ENCODE data around the gene TLE3.
"Not testable (repeated sequence)": the region's sequence is repeated elsewhere in the genome, so short reads cannot be mapped to it uniquely, and the experiment has no call there.

Gene TLE3

DNA sequence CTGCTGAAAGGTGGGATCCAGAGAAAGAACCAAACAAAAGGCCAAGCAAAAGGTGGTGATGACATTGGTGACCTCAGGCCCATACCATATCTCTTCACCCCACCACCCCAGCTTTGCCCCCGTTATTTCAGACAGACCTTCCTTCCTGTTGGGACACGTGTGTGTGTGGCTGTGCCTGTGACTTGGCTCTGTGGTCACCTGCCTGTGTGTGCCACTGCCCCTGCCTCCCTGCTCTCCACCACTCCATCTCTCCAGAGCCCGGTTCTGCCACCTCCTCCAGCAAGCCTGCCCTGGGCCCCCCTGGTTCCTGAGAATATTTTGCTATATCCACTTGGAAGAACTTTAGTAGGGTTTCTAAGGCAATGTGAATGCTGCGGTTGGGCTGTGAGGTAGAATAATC is 28.6 kb upstream of the TLE3 start:
- DNase-seq (ENCODE audit: low read depth), result no peak

DNA sequence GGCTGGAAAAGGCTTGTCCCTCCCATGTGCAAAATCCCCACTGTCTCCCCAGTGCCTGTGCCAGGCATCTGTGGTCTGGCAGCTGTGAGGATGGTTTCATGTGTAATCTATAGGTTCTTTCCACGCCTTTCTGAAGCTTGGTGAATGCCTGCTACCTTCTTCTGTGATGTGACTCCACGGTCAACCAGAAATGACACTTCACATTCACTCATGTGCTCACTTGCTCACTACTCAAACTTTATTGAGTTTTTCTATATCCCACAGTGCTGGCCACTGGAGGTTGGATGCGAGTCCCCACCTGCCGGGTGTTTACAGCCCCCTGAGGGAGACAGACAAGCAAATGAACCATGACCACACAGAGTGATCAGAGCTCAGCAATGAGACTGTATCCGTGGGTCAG is 27.9 kb upstream of the TLE3 start:
- no peak for DNase-seq (ENCODE audit: low read depth)

DNA sequence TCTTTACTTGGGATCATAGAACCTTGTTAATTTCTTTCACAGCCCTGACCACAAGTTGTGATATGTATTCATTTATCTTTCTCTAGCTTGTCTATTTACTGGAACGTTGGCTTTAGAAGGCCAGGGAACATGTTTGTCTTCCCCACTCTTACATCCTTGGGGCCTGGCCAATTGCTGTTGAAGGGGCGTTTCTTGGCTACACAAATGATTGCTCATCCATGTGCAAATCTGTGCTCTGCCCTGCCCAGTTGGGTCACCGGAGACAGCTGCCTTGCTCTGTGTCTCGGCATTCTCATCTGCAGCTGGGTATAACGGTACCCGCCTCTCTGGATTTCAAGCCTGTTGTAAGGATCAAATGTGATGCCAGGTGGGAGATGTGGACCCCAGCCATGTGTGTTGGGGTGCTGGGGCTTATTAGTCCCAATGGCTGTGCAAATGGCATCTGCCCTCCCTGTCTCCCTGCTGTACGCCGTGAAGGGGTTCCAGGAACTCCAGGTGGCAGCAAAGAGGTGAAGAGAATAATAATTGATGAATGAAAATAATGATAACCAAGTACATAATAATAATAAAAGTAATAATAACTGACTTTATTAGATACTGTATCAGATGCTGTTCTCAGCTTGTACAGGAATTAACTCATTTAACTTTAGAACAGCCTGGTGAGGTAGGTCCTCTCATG is 24.0 kb upstream of the TLE3 start:
- DNase-seq (ENCODE audit: low read depth), result peak; percentile 66

DNA sequence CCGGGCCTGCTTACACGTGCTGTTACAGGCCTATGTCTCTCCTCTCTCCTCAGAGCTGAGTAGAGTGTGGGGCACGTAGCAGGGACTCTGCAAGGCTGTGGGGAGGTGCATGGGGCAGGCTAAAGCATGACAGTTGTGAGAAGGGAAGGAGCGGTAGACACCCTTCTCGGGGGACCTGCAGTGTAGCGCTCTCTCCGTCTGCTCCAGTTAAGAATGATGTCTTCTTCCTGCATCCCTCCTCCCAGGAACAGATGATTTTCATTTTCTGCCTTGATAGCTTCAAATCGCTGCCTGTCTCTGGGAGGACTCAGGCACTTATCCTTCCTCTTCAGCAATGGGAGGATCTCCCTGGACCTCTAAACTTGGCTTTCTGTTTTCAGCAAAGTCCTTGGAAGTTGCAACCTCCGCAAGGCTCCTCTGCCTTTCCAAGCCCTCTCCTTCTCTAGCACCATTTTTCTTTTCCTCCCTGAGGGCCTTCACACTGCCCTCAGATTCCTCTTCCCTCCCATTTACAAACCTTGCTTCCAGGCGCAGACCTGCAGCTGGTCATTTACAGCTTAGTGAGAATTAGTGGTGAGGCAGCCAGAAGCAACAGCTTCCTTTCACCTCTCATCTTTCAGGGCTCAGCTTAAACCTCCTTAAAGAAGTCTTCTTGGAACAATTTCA is 23.4 kb upstream of the TLE3 start:
- no peak for DNase-seq (ENCODE audit: low read depth)

DNA sequence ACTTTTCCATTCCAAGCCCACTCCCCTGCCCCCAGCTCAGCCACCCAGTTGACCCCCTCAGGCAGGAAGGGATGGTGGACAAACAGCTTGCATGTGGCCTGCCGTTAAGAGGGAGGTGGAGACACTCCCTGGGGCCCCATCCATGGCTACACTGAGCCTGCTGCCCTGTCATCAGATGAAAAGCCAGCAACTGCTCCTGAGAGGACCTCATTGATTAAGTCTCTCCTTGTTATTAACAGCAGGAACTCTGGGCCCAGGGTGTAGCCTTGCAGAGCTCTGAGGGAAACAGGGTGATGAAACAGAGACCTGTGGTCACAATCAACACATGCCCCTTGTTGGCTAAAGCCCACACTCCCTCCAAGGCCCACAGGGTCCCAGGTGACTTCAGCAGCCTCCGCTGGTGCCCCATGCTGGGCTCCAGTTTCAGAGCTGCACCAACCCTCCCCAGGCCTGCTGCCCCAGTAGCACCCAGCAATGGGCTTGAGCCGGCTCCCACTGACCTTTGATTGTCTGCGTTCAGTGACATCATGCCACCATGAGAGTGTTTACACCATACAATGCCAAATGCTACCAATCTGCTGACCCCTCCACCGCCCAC is 22.3 kb upstream of the TLE3 start:
- no peak for DNase-seq (ENCODE audit: low read depth)

DNA sequence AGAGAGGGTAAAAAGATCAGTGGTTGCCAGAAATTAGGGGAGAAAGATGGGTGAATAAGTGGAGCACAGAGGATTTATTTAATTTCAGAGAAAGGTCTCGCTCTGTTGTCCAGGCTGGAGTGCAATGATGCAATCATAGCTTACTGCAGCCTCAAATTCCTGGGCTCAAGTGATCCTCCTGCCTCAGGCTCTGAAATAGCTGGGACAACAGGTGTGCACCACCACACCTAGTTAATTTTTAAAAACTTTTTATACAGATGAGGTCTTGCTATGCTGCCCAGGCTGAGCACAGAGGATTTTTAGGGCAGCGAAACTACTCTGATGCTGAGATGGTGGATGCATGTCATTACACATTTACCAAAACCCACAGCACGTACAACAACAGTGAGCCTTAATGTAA is 20.9 kb upstream of the TLE3 start:
- DNase-seq (ENCODE audit: low read depth), result no peak

DNA sequence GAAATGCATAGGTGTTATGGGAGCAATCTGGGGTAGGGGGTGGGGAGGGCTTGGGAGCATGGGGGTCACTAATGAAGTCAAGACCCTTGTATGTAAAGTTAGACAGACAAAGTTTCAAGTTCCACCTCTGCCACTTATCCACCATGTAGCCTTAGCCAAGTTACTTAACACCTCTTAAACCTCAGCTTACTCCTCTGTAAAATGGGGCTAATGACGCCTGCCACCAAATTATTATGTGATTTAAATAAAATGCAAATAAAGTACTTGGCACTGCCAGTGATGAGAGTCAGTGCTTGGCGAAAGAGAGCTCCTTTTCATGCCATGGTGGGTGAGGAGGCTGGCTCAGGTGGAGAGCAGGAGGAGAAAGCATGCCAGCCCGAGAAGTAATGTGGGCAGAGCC is 18.6 kb upstream of the TLE3 start:
- DNase-seq (ENCODE audit: low read depth), result no peak

DNA sequence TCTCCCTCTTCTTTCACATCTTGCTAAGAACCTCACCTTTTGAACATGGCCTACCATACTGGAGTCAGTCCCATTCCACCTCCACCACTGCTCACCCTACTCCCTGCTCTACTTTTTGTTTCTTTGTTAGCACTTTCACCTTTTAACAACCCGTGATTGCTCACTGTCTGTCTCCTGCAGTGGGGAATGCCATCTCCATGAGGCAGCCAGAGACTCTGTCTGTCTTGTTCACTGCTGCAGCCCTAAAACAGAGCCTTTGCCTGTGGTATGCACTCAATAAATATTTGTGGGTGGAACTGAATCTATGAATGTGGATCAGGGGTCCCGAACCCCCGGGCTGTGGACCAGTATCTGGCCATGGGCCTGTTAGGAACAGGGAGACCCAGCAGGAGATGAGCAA is 16.5 kb upstream of the TLE3 start:
- peak; percentile 14 for DNase-seq (ENCODE audit: low read depth)

DNA sequence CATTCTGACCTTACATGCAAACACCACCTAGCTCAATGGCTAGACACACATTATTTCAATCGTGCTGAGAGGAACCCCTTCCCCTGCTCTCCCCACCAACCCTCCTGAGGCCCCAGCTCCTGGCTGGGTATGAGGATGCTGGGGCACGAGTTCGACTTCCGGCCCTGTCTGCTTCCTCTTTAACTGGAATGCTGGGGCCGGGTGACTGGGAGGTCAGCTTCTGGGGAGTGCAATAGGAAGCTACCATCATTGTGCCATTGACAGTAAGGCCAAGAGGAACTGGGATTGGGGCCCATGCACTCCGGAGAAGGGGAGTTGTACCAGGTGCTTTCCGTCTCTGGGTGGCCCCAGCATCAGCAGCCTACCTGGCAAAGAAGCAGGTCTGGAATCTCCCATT is 15.6 kb upstream of the TLE3 start:
- DNase-seq (ENCODE audit: low read depth), result no peak

DNA sequence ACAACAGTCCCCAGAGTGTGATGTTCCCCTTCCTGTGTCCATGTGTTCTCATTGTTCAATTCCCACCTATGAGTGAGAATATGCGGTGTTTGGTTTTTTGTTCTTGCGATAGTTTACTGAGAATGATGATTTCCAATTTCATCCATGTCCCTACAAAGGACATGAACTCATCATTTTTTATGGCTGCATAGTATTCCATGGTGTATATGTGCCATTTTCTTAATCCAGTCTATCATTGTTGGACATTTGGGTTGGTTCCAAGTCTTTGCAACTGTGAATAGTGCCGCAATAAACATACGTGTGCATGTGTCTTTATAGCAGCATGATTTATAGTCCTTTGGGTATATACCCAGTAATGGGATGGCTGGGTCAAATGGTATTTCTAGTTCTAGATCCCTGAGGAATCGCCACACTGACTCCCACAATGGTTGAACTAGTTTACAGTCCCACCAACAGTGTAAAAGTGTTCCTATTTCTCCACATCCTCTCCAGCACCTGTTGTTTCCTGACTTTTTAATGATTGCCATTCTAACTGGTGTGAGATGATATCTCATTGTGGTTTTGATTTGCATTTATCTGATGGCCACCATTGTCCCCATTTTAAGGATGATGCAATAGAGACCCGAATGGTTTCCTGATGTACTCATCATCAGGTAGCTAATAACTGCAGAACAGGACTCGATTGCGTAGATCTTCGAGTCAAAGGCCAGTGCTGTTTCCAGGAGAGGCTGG is 15.0 kb upstream of the TLE3 start:
- DNase-seq (ENCODE audit: low read depth), result not testable (repeated sequence)

DNA sequence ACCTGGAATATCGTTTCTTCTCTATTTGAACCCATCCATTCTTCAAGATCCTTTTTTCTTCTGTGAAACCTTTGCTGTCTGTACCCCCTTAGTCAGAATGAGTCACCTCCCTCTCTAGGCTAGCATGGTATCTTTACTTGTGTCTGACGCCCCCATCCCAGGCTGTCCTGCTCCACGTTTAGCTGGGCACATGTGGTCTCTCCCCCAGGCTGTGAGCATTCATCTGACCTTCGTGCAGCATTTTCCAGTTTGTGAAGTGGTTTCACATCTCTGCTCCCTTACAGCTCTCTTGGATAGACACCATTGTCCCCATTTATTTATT is 14.3 kb upstream of the TLE3 start:
- DNase-seq (ENCODE audit: low read depth), result no peak

DNA sequence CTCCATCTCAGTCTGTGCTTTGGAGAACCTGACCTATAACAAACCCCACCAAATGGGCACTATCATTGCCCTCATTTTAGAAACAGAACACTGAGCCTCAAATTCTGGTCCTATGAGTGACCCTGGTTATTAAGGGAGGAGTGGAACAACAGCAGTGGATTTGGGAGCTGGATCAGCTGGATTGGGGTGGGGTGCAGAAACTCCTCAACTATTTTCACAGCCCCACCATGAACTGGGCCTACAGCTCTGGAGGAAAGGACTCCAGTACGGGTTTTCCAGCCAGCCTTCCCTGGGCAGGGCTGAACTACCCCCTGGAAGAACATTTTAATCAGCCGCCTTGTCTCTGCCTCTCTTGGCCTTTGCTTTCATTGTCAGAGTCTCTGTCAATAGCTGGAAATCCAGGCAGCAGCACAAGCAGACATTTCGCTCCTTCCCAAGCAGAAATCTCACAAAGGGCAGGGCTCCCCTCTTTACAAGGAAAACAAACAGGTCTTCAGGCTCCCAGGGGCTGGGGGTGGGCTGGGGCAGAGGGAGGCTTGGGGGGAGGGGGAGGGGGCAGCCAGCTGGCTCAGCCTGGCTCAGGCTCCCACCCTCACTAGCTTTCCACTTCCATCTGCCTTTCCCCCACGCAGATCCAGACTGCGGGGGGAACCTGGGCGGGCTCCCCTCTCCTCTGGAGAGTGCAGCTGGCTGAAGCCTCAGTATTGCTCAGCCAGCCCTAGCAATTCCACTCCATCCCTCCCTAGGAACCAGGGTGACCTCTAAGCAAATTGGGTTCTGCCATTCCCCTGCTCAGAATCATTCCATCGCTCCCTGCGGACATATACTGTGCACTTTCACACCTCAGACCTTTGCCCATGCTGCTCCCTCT is 13.7 kb upstream of the TLE3 start:
- DNase-seq (ENCODE audit: low read depth), result peak; percentile 76

DNA sequence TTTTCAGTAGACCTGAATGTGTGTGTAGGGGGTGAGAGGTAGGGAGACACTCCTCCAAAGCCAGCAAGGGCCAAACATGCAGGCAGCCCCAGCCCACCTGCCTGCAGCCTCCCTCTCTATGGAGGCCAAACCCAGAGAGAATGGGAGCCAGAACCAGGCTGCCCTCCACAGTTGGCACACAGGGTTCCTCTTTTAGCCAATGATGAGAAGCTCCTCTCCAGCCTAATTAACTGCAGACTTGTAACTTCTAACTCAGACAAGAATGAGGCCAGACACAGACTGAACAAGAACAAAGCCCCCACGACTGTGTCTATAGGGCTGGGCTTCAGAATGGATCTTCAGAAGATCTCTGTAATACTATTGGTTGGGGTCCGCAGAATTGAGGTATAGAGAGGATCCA is 12.3 kb upstream of the TLE3 start:
- DNase-seq (ENCODE audit: low read depth), result no peak

DNA sequence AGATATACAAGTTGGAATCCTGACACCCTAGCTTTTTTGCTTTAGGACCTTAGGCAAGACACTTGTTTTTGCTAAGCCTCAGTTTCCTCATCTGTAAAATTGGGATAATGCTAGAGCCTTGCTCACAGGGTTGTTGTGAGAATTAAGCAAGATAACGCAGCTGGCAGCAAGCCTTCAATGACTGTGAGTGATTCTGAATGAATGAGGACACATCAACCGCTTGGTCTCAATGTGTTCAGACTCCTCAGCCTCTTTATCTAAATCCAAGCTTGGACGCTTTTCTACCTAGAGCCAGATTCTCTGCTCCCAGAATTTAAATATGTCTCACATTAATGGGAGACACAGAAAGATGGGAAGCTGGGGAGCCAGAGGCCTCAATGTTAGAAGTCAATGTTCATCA is 11.8 kb upstream of the TLE3 start:
- no peak for DNase-seq (ENCODE audit: low read depth)

DNA sequence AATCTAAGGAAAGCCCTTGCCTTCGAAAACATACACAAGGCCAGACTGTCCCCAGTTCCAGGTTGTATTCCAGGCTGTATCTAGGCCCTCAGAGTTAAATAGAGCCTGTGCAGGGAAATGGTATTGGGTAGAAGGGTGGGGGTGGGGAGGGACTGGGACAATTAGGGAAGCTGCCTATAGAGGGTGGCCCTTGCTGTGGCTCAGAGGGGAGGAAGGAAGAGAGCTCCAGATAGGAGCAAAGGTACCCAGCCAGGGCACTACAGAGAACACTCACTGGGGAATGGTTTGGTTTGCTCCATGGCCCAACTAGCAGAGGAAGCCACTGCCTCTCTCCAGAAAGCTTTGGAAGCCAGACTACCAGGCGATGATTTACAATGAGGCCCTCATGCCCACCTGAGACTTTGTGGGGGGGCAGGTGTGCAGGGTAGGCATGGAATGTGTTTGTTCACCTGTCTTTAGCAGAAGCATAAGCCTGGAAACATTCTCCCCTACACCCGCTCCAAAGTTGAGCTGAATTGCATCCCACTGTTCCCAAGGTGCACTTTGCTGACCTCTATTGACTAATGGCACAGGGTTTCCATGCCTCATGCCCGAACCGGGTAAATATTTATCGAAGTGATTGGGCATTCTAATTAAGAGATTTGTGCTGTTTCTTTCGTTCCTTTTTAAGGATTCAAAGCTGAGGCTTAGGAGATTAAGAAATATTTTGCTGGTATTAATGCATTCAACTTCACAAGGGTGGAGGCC is 6.3 kb upstream of the TLE3 start:
- DNase-seq (ENCODE audit: low read depth), result no peak

DNA sequence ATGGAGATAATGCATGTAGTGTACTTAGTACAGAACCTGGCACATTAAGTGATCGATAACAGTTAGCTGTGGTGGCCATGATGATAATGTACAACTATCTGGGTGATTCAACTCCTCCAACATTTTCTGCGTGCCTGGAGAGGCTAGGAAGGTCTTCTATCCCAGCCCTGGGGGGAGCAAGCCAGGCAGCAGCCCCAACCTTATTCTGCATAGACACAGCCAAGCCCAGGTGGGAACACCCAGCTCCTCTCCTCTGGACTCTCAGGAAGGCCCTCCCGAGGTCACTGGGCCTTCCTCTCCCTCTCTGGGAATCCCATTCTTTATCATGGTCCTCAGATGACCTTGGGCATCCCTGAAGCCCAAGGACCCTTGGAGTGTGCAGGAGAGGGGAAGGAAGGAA is 5.1 kb upstream of the TLE3 start:
- no peak for DNase-seq (ENCODE audit: low read depth)

DNA sequence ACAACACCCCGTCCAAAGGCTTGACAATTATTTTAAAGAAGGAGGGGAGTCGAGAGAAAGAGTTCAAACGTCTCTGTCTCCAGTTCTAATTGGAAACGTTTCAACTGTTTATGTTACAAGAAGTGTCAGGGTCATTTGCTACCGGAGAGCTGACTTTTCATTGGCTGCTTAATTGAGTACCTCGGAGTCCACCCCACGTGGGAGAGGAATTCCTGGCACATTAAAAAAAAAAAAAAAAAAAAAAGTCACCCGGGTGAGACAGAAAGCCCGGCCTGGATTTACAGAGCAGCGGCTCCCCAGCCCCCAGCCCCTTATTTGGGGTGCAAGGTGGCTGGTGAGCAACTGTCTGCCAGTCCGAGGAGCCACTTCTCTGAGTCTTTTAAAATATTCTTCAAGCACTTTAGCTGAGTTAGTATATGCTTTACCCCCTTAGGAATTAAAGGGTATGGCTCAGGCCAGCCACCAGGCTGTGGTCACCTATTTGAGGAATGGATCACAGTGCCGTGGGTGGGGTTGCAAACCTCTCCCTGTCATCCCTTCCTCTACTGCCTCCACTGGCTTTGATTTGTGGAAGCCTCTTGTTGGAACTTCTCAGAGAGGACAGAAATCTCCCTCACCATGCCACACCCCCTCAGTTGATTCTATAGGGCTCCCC is 3.9 kb upstream of the TLE3 start:
- DNase-seq (ENCODE audit: low read depth), result peak; percentile 84

DNA sequence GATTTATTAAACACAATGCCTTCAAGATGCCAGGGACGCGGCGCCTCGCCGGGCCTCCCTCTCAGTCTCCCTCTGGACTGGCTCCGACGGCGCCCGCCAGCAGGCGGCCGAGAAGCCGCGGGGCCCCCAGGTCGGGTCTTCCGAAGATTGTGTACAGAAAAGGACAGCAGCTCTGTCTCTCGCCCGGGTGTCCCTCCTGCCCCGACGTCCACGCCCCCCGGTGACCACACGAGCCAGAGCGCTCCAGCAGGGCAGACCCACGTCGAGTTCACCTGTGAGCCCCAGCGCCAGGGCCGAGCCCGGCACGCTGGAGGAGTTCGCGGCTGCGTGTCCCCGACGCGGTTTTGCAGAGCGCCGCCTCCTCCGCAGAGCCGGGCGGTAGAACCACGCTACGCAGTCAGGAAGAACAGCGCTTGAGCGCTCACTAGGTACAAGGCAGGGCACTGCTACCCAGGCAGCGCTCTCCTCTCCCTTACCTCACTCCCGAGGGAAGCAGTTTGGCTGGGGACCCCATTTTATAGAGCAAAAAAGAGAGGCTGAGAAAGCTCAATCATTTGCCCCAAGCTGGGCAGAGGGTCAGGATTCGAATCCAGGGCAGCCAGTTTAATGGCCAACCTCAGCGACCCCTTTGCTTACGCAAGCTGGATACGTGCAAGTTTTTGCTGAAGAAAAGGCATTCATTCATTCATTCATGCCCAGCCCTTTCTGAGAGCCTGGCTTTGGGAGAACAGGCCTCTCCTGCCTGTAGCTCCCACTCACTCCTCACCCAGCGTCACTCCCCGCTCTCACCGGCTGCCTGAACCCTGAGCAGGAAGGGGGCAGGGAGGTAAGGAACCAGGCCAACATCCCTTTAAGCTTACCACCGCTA is 3.0 kb upstream of the TLE3 start:
- DNase-seq (ENCODE audit: low read depth), result peak; percentile 19

DNA sequence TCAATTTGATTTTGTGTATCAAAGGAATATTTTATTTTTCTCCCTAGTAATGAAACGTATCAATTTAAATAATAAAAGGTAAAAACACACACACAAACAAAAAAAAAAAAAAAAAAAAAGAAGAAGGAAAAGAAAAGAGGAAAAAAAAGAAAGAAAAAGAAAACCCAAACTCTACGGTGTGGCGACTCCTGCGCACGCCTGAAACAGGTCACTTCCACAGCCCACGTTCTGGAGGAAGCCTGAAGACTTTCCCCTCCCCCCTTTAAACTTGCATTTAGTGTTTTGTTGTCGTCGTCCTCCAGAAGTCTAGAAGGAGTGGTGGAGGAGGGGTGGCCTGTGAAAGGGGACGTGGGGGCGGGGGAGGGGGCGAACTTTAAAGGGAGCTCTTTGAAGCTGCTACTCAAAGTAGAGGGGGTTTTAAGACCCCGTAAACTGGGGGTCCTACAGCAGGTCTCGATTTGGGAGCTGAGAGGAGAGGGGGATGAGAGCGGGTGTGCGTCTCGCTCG is 2.3 kb upstream of the TLE3 start:
- DNase-seq (ENCODE audit: low read depth), result no peak

All from EH (cell line).